ENCODE data around the gene TMTC1. TPM values are rescaled to one million over a fixed set of nuclear protein-coding genes. Genes with fewer than 3 reads are reported as not detected.
"Not testable (repeated sequence)": the region's sequence is repeated elsewhere in the genome, so short reads cannot be mapped to it uniquely, and the experiment has no call there.

TMTC1 gene
- total and polyA plus RNA-seq, 8 donors, result 1.2 to 5.1 (median 2.8) TPM

DNA sequence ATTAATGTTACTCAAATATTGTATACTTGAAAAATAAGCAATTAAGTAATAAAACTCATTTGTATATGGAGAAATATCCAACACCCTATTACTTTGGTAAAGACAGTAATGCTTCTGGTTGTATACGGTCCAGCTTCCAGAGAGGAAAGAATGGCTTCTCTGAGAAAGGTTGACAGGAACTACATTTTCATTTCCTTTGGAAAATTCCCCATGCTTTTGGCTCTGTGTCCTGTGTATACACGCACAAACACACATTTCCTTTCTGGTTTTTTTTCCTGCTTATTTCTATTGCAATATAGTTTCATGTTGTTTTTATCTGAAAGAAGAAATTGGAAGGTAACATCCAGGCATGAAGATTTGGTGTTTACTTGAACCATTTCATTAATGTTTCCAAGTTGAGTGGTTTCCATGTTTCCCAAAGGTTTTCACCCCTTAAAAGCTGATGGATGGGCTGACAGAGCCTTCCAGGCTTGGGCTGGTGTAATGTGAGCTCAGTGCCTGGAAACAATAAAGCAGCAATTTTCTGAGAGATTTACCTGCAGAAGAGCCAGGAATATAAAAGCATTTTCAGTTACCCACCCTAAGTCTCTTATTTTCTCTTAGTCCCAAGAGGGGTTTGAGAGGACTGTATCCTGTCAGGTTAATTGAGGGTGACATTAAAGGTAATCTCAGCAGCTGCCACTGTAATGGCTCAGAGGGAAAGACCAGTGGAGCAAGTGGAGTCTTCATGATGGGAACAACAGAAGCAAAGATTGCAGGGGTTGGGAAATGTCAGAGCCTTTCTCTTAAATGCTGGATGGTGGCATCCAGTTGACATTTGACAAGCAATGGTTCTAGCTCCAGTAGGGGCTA lies 33.4 kb upstream of the TMTC1 start:
- Histone ChIP-seq H3K36me3 (no peaks in the 10 kb centered on the region), H3K9me3 (no peaks in the 10 kb centered on the region), H3K4me3 (no peak overlapping the region), H3K27me3 (no peaks in the 10 kb centered on the region), H3K27ac (no peak overlapping the region), H3K4me1 (no peaks in the 10 kb centered on the region)
- ATAC-seq (no peak), FAIRE-seq (no peak), DNase-seq (no peak)
- 62 to 63% methylated on average over 2 of the region's 2 CpGs for WGBS, 2 donors
- intact Hi-C loops (cut with DNase I), result no loop called here
- no peak for TF ChIP-seq CTCF (IDR thresholded peaks at IDR 0.05)

- ATAC-seq; H3K4me1 ChIP-seq; H3K4me3 ChIP-seq; H3K27ac ChIP-seq; DNase-seq; H3K36me3 ChIP-seq; H3K27me3 ChIP-seq; FAIRE-seq; intact Hi-C loops (cut with DNase I); H3K9me3 ChIP-seq: not testable (repeated sequence)
- 85 to 90% methylated on average over 18 to 23 of the region's 24 CpGs for WGBS, 2 donors
These were observed 26.0 kb upstream of the TMTC1 start for GRCh38 chr12:29809616-29810361.

DNA sequence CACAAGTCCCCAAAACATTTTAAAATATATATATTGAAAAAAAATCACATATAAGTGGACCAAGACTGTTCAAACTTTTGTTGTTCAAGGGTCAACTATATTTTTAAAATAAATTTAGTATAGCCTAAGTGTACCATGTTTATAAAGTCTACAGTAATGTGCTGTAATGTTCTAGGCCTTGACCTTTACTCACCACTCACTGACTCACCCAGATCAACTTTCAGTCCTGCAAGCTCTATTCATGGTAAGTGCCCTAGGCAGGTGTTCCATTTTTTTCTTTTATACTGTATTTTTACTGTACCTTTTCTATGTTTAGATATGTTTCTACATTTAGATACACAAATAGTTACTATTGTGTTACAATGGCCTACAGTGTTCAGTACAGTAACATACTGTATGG lies 23.4 kb upstream of the TMTC1 start:
- Histone ChIP-seq H3K36me3 (no peaks in the 10 kb centered on the region), H3K9me3 (no peaks in the 10 kb centered on the region), H3K4me1 (no peaks in the 10 kb centered on the region), H3K27ac (no peak overlapping the region), H3K4me3 (no peak overlapping the region), H3K27me3 (no peaks in the 10 kb centered on the region)
- no peak for TF ChIP-seq CTCF (IDR thresholded peaks at IDR 0.05)
- no peak for ATAC-seq
- intact Hi-C loops (cut with DNase I), result no loop called here
- DNase-seq, result no peak
- FAIRE-seq, result no peak

DNA sequence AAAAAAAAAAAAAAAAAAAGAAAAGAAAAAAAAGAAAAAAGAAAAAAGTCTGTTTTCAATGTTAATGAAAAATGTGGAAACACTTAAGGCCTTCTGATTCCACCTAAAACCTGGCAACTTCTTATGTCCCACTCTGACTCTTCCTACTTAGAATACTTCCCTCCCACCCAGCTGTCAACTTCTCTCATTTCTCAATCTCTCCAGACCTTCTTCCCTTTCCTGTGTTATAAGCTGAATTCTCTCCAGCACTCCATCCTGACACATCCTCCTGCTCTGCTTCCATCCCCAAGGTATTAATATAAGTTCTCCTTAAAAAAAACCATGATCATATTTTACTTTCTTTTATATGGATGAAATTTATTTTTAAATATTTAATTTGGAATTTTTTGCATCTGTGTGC lies 20.3 kb upstream of the TMTC1 start:
- Histone ChIP-seq H3K4me3 (no peak overlapping the region), H3K36me3 (no peaks in the 10 kb centered on the region), H3K27ac (no peak overlapping the region), H3K4me1 (no peaks in the 10 kb centered on the region), H3K9me3 (no peaks in the 10 kb centered on the region), H3K27me3 (peaks cover 0 to 3% (median 0%) of the 10 kb centered on the region in 4 donors)
- TF ChIP-seq CTCF (IDR thresholded peaks at IDR 0.05), result no peak
- FAIRE-seq (no peak), DNase-seq (no peak), ATAC-seq (no peak)
- intact Hi-C loops (cut with DNase I), result no loop called here

GRCh38 chr12:29799591-29799990 lies 15.8 kb upstream of the TMTC1 start:
- H3K9me3 ChIP-seq, result no peaks in the 10 kb centered on the region
- FAIRE-seq (no peak), DNase-seq (no peak), ATAC-seq (no peak)
- H3K27ac ChIP-seq, result no peak overlapping the region
- H3K27me3 ChIP-seq, result peaks cover 0 to 3% (median 0%) of the 10 kb centered on the region in 4 donors
- no peaks in the 10 kb centered on the region for H3K36me3 ChIP-seq
- TF ChIP-seq CTCF (IDR thresholded peaks at IDR 0.05), result no peak
- H3K4me3 ChIP-seq, result no peak overlapping the region
- H3K4me1 ChIP-seq, result no peaks in the 10 kb centered on the region
- intact Hi-C loops (cut with DNase I), result no loop called here

Measured in pancreas (tissue), 10 donors.